Measurements from ENCODE around the gene PKIG.

PKIG gene

DNA sequence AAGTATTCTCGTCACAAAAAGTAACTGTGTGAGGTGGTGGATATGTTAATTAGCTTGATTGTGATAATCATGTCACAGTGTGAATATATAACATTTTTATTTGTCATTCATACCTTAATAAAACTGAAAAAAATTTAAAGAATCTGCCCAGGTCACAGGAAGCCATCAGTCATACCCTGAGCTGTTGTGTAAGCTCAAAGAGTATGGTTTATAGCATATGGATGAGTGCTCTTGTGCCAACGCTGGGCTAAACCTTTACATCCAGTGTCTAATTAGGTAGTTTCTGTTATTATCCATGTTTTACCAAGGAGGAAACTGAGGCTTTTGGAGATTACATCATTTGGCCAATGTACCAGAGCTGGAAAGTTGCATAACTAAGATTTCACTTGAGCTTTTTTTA lies 11.4 kb downstream of the PKIG start:
- in situ Hi-C loops (cut with MboI; ENCODE audit: low sequenced_read_pairs): no loop called here
- Histone ChIP-seq H3K4me1 (no peaks in the 10 kb centered on the region), H3K9me3 (no peaks in the 10 kb centered on the region), H3K27me3 (ENCODE audit: low read depth) (no peaks in the 10 kb centered on the region), H3K36me3 (replicated peaks) (no peaks in the 10 kb centered on the region), H3K4me3 (no peak overlapping the region)
- no peak for DNase-seq (ENCODE audit: low spot score in 2 of 2)

DNA sequence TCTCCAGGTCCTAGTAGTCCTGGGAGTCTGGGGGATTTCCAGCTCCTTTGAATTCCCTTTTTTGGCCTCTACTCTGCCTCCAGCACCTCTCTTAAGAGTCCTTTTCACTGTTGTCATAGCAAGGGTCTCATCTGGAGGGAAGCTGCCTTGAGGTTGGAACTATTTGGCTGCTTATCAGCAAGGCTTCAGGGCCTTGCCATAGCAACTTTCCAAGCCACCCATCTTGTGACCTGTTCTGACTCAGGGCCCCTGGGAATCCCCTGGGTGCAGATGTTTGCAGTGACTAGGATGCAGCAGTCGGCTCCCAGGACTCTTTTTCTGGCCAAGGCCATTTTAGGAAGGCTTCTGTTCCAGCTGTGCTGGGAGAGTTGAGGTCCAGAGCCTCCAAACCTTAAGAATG lies 12.4 kb downstream of the PKIG start:
- no peak for DNase-seq (ENCODE audit: low spot score in 2 of 2)
- no peaks in the 10 kb centered on the region for H3K27me3 ChIP-seq (ENCODE audit: low read depth)
- H3K9me3 ChIP-seq: no peaks in the 10 kb centered on the region
- in situ Hi-C loops (cut with MboI; ENCODE audit: low sequenced_read_pairs): no loop called here
- H3K4me1 ChIP-seq: no peaks in the 10 kb centered on the region
- no peaks in the 10 kb centered on the region for H3K36me3 ChIP-seq (replicated peaks)
- H3K4me3 ChIP-seq: no peak overlapping the region

DNA sequence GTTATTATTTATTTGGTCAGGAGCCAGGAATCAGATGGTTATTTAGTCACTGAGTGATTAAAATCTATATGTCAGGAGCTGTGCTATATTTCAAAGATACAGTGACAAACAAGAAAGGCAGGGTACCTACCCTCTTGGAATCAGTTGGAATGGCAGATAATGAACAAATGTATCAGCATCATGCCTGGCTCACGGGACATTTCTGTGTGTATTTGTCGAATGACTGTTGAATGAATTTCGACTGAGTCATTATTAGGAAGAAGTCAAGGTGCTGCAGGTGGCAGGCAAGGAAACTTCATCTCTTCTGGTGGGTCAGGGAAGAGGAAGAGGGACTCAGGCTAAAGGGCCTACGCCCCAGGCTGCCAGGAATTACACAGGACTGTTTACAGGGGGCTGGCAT lies 13.6 kb downstream of the PKIG start:
- Histone ChIP-seq H3K36me3 (replicated peaks) (no peaks in the 10 kb centered on the region), H3K4me3 (no peak overlapping the region), H3K9me3 (no peaks in the 10 kb centered on the region), H3K4me1 (no peaks in the 10 kb centered on the region), H3K27me3 (ENCODE audit: low read depth) (no peaks in the 10 kb centered on the region)
- DNase-seq (ENCODE audit: low spot score in 2 of 2): no peak
- in situ Hi-C loops (cut with MboI; ENCODE audit: low sequenced_read_pairs): no loop called here

DNA sequence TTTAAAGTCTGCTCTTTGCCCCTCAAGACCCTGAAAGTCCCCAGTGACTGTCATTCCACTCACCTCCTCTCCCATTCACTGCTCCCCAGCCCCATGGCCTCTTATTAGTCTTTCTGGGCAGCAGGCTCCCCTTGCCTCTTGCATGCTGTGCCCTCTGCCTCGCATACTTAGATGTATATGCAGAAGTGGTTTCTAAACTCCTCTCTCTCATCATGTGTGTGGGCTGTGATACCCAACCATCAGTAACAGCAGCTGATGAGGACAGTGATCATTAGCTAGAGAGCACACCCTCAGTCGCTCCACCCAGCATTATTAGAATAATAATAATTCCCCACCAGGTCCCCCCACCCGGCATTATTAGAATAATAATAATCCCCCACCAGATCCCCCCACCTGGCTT lies 14.5 kb downstream of the PKIG start:
- DNase-seq (ENCODE audit: low spot score in 2 of 2): no peak
- H3K4me1 ChIP-seq: no peaks in the 10 kb centered on the region
- no peaks in the 10 kb centered on the region for H3K27me3 ChIP-seq (ENCODE audit: low read depth)
- in situ Hi-C loops (cut with MboI; ENCODE audit: low sequenced_read_pairs): no loop called here
- H3K36me3 ChIP-seq (replicated peaks): no peaks in the 10 kb centered on the region
- no peak overlapping the region for H3K4me3 ChIP-seq
- H3K9me3 ChIP-seq: no peaks in the 10 kb centered on the region

GRCh38 chr20:44597516-44597915 lies 15.1 kb downstream of the PKIG start:
- no peaks in the 10 kb centered on the region for H3K9me3 ChIP-seq
- in situ Hi-C loops (cut with MboI; ENCODE audit: low sequenced_read_pairs): no loop called here
- H3K4me1 ChIP-seq: no peaks in the 10 kb centered on the region
- no peak overlapping the region for H3K4me3 ChIP-seq
- H3K27me3 ChIP-seq (ENCODE audit: low read depth): no peaks in the 10 kb centered on the region
- no peaks in the 10 kb centered on the region for H3K36me3 ChIP-seq (replicated peaks)
- DNase-seq (ENCODE audit: low spot score in 2 of 2): no peak

GRCh38 chr20:44597930-44598329 lies 15.6 kb downstream of the PKIG start:
- in situ Hi-C loops (cut with MboI; ENCODE audit: low sequenced_read_pairs): no loop called here
- DNase-seq (ENCODE audit: low spot score in 2 of 2): no peak
- H3K36me3 ChIP-seq (replicated peaks): no peaks in the 10 kb centered on the region
- no peaks in the 10 kb centered on the region for H3K9me3 ChIP-seq
- H3K4me3 ChIP-seq: no peak overlapping the region
- H3K4me1 ChIP-seq: no peaks in the 10 kb centered on the region
- H3K27me3 ChIP-seq (ENCODE audit: low read depth): no peaks in the 10 kb centered on the region

DNA sequence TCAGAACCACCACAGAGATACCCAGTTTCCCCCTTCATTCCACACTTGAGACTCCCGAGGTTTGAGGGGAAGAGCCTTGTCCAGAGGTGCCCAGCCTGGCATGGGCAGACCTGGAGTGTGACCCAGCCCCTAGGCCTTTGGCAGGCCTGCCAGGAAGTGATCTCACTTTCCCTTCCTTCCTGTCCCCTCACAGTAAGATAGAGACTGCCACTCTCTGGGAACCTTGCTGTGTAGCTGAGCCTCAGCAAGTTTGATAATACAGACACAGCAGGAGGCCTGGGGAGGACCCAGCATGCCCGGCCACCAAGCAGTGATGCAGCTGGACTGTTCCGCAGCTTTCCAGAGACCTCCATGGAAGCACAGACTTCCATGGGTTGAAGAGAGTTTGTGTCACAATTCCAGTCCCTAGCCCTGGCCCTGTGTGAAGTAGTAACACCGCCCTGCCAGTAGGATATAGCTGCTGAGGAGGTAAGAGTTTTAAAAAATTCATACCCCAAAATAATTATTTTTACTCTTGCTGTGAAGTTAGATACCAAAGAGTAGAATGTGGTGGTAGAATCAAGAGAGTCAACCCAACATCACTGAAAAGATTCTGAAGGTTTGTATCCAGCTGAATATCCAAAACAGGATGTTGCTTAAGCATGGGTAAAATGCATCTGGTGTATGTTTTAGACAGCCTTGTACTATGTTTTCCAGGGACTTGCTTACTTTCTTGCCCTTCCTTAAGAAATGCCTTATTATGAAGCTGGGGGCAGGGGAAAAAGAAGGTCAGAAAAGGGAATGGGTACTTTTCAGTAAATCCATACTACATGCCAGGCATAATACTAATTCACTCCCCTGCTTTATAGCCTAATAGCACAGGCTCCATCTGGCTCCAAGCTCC lies 16.3 kb downstream of the PKIG start:
- in situ Hi-C loops (cut with MboI; ENCODE audit: low sequenced_read_pairs): no loop called here
- no peak for DNase-seq (ENCODE audit: low spot score in 2 of 2)

GRCh38 chr20:44599715-44600114 lies 17.3 kb downstream of the PKIG start:
- Histone ChIP-seq H3K9me3 (no peaks in the 10 kb centered on the region), H3K4me3 (no peak overlapping the region), H3K4me1 (no peaks in the 10 kb centered on the region), H3K36me3 (replicated peaks) (no peaks in the 10 kb centered on the region), H3K27me3 (ENCODE audit: low read depth) (no peaks in the 10 kb centered on the region)
- in situ Hi-C loops (cut with MboI; ENCODE audit: low sequenced_read_pairs): loop anchor here (25.0 kb wide), 1 partner anchor 487 kb away; no protein-coding TSS in a partner anchor
- no peak for DNase-seq (ENCODE audit: low spot score in 2 of 2)

More for the DNA sequence above, 16.3 kb downstream of the PKIG start:
- H3K4me1 ChIP-seq: no peaks in the 10 kb centered on the region
- no peak overlapping the region for H3K4me3 ChIP-seq
- no peaks in the 10 kb centered on the region for H3K27me3 ChIP-seq (ENCODE audit: low read depth)
- no peaks in the 10 kb centered on the region for H3K9me3 ChIP-seq
- no peaks in the 10 kb centered on the region for H3K36me3 ChIP-seq (replicated peaks)

GRCh38 chr20:44600301-44600700 lies 17.9 kb downstream of the PKIG start:
- no peaks in the 10 kb centered on the region for H3K9me3 ChIP-seq
- DNase-seq (ENCODE audit: low spot score in 2 of 2): no peak
- no peaks in the 10 kb centered on the region for H3K4me1 ChIP-seq
- H3K36me3 ChIP-seq (replicated peaks): no peaks in the 10 kb centered on the region
- no peaks in the 10 kb centered on the region for H3K27me3 ChIP-seq (ENCODE audit: low read depth)
- no peak overlapping the region for H3K4me3 ChIP-seq
- in situ Hi-C loops (cut with MboI; ENCODE audit: low sequenced_read_pairs): loop anchor here (25.0 kb wide), 1 partner anchor 488 kb away; no protein-coding TSS in a partner anchor

DNA sequence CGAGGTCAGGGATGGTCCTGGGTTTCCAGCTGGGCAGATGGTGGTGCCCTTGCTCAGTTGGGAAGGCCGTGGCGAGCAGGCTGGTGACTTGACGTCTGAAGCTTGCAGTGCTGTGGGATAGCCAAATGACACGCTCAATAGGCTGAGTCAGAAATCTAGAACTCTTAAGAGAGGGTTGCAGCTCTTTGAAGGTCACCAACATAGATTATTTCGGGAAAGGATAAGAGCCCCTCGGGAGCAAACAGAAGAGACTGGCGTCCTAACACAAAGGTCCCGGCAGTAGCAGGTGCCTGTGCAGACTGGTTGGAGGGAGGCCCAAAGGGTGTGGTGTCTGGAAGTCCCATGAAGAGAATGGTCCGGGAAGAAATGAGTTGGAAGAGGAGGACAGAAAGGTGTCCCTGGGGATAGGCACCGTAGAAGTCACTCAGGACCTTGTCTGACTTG lies 18.4 kb downstream of the PKIG start:
- no peak overlapping the region for H3K4me3 ChIP-seq
- DNase-seq (ENCODE audit: low spot score in 2 of 2): no peak
- no peaks in the 10 kb centered on the region for H3K36me3 ChIP-seq (replicated peaks)
- H3K9me3 ChIP-seq: no peaks in the 10 kb centered on the region
- no peaks in the 10 kb centered on the region for H3K4me1 ChIP-seq
- in situ Hi-C loops (cut with MboI; ENCODE audit: low sequenced_read_pairs): loop anchor here (25.0 kb wide), 1 partner anchor 488 kb away; no protein-coding TSS in a partner anchor
- no peaks in the 10 kb centered on the region for H3K27me3 ChIP-seq (ENCODE audit: low read depth)

GRCh38 chr20:44601236-44601671 lies 18.9 kb downstream of the PKIG start:
- DNase-seq (ENCODE audit: low spot score in 2 of 2): no peak
- H3K4me3 ChIP-seq: no peak overlapping the region

DNA sequence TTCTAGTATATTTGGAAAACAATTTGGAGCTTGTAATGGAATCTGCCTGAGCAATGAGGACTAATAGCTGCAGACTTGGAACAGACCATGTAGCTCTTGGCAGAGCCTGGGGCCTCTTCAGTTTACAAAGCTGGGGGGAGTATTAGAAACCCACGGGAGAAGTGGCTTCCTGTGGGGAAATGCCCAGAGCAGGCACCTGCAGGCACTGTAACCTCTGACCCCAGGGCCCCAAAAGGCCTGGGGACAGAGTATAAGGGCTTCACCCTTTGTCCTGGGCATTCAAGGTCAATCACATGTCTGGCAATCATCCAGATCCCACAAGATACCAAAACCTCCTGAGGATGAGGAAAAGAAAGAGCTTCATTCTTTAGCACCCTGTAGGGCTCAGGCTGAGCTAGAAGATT lies 19.4 kb downstream of the PKIG start:
- Histone ChIP-seq H3K27me3 (ENCODE audit: low read depth) (no peaks in the 10 kb centered on the region), H3K4me3 (no peak overlapping the region), H3K9me3 (no peaks in the 10 kb centered on the region), H3K36me3 (replicated peaks) (no peaks in the 10 kb centered on the region), H3K4me1 (no peaks in the 10 kb centered on the region)
- in situ Hi-C loops (cut with MboI; ENCODE audit: low sequenced_read_pairs): loop anchor here (25.0 kb wide), 1 partner anchor 490 kb away; no protein-coding TSS in a partner anchor
- DNase-seq (ENCODE audit: low spot score in 2 of 2): no peak

More at GRCh38 chr20:44601236-44601671, 18.9 kb downstream of the PKIG start:
- H3K36me3 ChIP-seq (replicated peaks): no peaks in the 10 kb centered on the region
- in situ Hi-C loops (cut with MboI; ENCODE audit: low sequenced_read_pairs): loop anchor here (25.0 kb wide), 1 partner anchor 489 kb away; no protein-coding TSS in a partner anchor
- no peaks in the 10 kb centered on the region for H3K9me3 ChIP-seq
- H3K4me1 ChIP-seq: no peaks in the 10 kb centered on the region
- H3K27me3 ChIP-seq (ENCODE audit: low read depth): no peaks in the 10 kb centered on the region

- in situ Hi-C loops (cut with MboI; ENCODE audit: low sequenced_read_pairs): loop anchor here (25.0 kb wide), 1 partner anchor 491 kb away; no protein-coding TSS in a partner anchor
- DNase-seq (ENCODE audit: low spot score in 2 of 2): no peak
- no peaks in the 10 kb centered on the region for H3K36me3 ChIP-seq (replicated peaks)
- H3K27me3 ChIP-seq (ENCODE audit: low read depth): no peaks in the 10 kb centered on the region
- no peaks in the 10 kb centered on the region for H3K4me1 ChIP-seq
- H3K9me3 ChIP-seq: no peaks in the 10 kb centered on the region
- no peak overlapping the region for H3K4me3 ChIP-seq
Measured at GRCh38 chr20:44603327-44603726, 20.9 kb downstream of the PKIG start.

- Histone ChIP-seq H3K36me3 (replicated peaks) (no peaks in the 10 kb centered on the region), H3K4me3 (no peak overlapping the region), H3K4me1 (peaks cover 3% of the 10 kb centered on the region), H3K27me3 (ENCODE audit: low read depth) (no peaks in the 10 kb centered on the region), H3K9me3 (no peaks in the 10 kb centered on the region)
- in situ Hi-C loops (cut with MboI; ENCODE audit: low sequenced_read_pairs): loop anchor here (5.0 to 25.0 kb wide), 2 partner anchors 220 to 495 kb away; no protein-coding TSS in a partner anchor
- no peak for DNase-seq (ENCODE audit: low spot score in 2 of 2)
Measured at GRCh38 chr20:44606725-44607441, 24.5 kb downstream of the PKIG start.

Measured in HAP-1 (cell line).